ENCODE measurements around the gene CELA2B.
"Not testable (repeated sequence)": the region's sequence is repeated elsewhere in the genome, so short reads cannot be mapped to it uniquely, and the experiment has no call there.

Gene CELA2B

GRCh38 chr1:15472587-15472986, 3.3 kb upstream of the CELA2B start:
- Histone ChIP-seq H4K20me1 (ENCODE audit: insufficient read depth, low read length) (no peaks in the 10 kb centered on the region), H3K9ac (ENCODE audit: low read length) (no peak overlapping the region), H3K4me3 (ENCODE audit: low read length) (no peak overlapping the region), H3K9me3 (ENCODE audit: insufficient read depth, low read length) (no peaks in the 10 kb centered on the region), H3K36me3 (replicated peaks; ENCODE audit: low read depth, low read length) (no peaks in the 10 kb centered on the region), H3K27me3 (ENCODE audit: low read depth, low read length) (no peaks in the 10 kb centered on the region), H3K4me2 (ENCODE audit: low read length) (no peak overlapping the region), H3K4me1 (ENCODE audit: low read length) (peaks cover 26% of the 10 kb centered on the region), H2AFZ (ENCODE audit: low read depth, low read length) (no peak overlapping the region), H3K79me2 (ENCODE audit: low read length) (no peaks in the 10 kb centered on the region), H3K27ac (ENCODE audit: low read length) (no peak overlapping the region)
- TF ChIP-seq EZH2phosphoT487 (IDR thresholded peaks at IDR 0.05; ENCODE audit: low read depth) (no peak), CTCF (IDR thresholded peaks at IDR 0.05; ENCODE audit: low read depth, low read length) (no peak)

- no peaks in the 10 kb centered on the region for H3K36me3 ChIP-seq (replicated peaks; ENCODE audit: low read depth, low read length)
- TF ChIP-seq EZH2phosphoT487 (IDR thresholded peaks at IDR 0.05; ENCODE audit: low read depth), result no peak
- no peak for TF ChIP-seq CTCF (IDR thresholded peaks at IDR 0.05; ENCODE audit: low read depth, low read length)
These were observed 1.0 kb downstream of the CELA2B start for GRCh38 chr1:15476927-15477326.

DNA sequence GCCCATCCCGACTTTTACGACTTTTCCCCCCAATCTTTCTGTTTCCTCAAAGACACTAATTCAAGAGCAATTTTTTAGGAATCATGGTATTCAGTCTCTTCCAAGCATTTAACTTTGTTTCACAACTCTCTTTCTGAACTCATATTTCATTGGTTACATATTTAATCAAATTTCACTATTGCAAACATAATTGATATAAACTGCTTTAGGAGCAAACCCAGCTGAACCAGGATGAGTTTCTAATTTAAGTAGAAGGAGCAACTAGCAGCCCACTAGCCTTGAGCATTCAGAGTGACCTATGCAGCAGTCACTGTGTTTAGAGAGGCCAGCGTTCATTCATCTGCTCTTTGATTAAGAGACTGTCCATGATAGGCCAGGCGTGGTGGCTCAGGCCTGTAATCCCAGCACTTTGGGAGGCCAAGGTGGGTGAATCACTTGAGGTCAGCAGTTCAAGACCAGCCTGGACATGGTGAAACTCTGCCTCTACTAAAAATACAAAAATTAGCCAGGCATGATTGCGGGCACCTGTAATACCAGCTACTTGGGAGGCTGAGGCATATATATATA, 1.8 kb downstream of the CELA2B start:
- H3K4me2 ChIP-seq (ENCODE audit: low read length), result no peak overlapping the region
- H2AFZ ChIP-seq (ENCODE audit: low read depth, low read length), result no peak overlapping the region
- no peaks in the 10 kb centered on the region for H3K27me3 ChIP-seq (ENCODE audit: low read depth, low read length)
- no peaks in the 10 kb centered on the region for H3K36me3 ChIP-seq (replicated peaks; ENCODE audit: low read depth, low read length)
- H4K20me1 ChIP-seq (ENCODE audit: insufficient read depth, low read length), result no peaks in the 10 kb centered on the region
- no peak overlapping the region for H3K9ac ChIP-seq (ENCODE audit: low read length)
- H3K27ac ChIP-seq (ENCODE audit: low read length), result no peak overlapping the region
- no peak for TF ChIP-seq CTCF (IDR thresholded peaks at IDR 0.05; ENCODE audit: low read depth, low read length)
- TF ChIP-seq EZH2phosphoT487 (IDR thresholded peaks at IDR 0.05; ENCODE audit: low read depth), result no peak
- no peak overlapping the region for H3K4me3 ChIP-seq (ENCODE audit: low read length)
- H3K9me3 ChIP-seq (ENCODE audit: insufficient read depth, low read length), result no peaks in the 10 kb centered on the region
- no peaks in the 10 kb centered on the region for H3K79me2 ChIP-seq (ENCODE audit: low read length)
- H3K4me1 ChIP-seq (ENCODE audit: low read length), result no peaks in the 10 kb centered on the region

More at GRCh38 chr1:15476927-15477326, 1.0 kb downstream of the CELA2B start:
- H3K4me2 ChIP-seq (ENCODE audit: low read length), result no peak overlapping the region
- H3K27me3 ChIP-seq (ENCODE audit: low read depth, low read length), result no peaks in the 10 kb centered on the region
- H3K4me1 ChIP-seq (ENCODE audit: low read length), result peaks cover 2% of the 10 kb centered on the region
- no peak overlapping the region for H3K9ac ChIP-seq (ENCODE audit: low read length)
- no peak overlapping the region for H3K27ac ChIP-seq (ENCODE audit: low read length)
- no peaks in the 10 kb centered on the region for H3K79me2 ChIP-seq (ENCODE audit: low read length)
- H3K4me3 ChIP-seq (ENCODE audit: low read length), result no peak overlapping the region
- no peaks in the 10 kb centered on the region for H3K9me3 ChIP-seq (ENCODE audit: insufficient read depth, low read length)
- H4K20me1 ChIP-seq (ENCODE audit: insufficient read depth, low read length), result no peaks in the 10 kb centered on the region
- H2AFZ ChIP-seq (ENCODE audit: low read depth, low read length), result no peak overlapping the region

DNA sequence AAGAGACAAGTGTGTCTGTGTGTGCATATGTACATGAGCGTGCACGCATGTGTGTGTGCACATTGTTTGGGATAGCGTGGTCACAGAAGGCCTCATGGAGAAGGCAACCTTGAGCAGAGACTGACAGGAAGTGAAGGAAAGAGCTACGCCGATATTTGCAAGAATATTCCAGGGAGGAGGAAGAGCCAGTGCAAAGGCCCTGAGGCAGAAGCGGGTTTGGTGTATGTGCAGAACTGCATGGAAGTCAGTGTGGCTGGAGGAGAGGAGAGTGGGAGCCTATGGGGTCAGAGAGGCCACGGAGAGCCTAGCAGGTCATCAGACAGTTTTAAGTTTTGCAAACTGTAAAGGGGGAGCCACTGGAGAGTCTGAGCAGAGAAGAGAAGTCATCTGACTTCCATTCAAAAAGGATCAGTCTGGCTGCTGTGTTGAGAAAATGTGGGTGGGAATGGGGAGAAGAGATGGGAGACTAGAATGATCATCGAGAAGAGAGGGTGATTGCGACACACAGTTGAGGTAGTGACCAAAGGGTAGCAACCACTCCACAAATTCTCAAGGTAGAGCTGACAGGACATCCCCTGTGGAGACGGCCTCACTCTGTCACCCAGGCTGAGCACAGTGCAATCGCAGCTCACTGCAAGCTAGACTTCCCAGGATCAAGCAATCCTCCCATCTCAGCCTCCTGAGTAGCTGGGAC, 3.9 kb downstream of the CELA2B start:
- Histone ChIP-seq H4K20me1 (ENCODE audit: insufficient read depth, low read length) (no peaks in the 10 kb centered on the region), H3K4me3 (ENCODE audit: low read length) (no peak overlapping the region), H3K79me2 (ENCODE audit: low read length) (no peaks in the 10 kb centered on the region), H3K36me3 (replicated peaks; ENCODE audit: low read depth, low read length) (no peaks in the 10 kb centered on the region), H3K4me2 (ENCODE audit: low read length) (no peak overlapping the region), H3K9me3 (ENCODE audit: insufficient read depth, low read length) (no peaks in the 10 kb centered on the region), H3K4me1 (ENCODE audit: low read length) (peaks cover 5% of the 10 kb centered on the region), H3K27me3 (ENCODE audit: low read depth, low read length) (no peaks in the 10 kb centered on the region), H3K27ac (ENCODE audit: low read length) (no peak overlapping the region), H3K9ac (ENCODE audit: low read length) (no peak overlapping the region), H2AFZ (ENCODE audit: low read depth, low read length) (no peak overlapping the region)
- TF ChIP-seq CTCF (IDR thresholded peaks at IDR 0.05; ENCODE audit: low read depth, low read length), result no peak
- no peak for TF ChIP-seq EZH2phosphoT487 (IDR thresholded peaks at IDR 0.05; ENCODE audit: low read depth)

GRCh38 chr1:15482455-15482854, 6.6 kb downstream of the CELA2B start:
- not testable (repeated sequence) for H3K27me3 ChIP-seq (ENCODE audit: low read depth, low read length); H3K4me2 ChIP-seq (ENCODE audit: low read length); H3K9ac ChIP-seq (ENCODE audit: low read length); H3K4me3 ChIP-seq (ENCODE audit: low read length); H3K79me2 ChIP-seq (ENCODE audit: low read length); H3K36me3 ChIP-seq (replicated peaks; ENCODE audit: low read depth, low read length); H4K20me1 ChIP-seq (ENCODE audit: insufficient read depth, low read length); H3K9me3 ChIP-seq (ENCODE audit: insufficient read depth, low read length); H2AFZ ChIP-seq (ENCODE audit: low read depth, low read length); H3K27ac ChIP-seq (ENCODE audit: low read length)
- peaks cover 26% of the 10 kb centered on the region for H3K4me1 ChIP-seq (ENCODE audit: low read length)

GRCh38 chr1:15482983-15483543, 7.2 kb downstream of the CELA2B start:
- H3K27ac ChIP-seq (ENCODE audit: low read length), result not testable (repeated sequence)

More at GRCh38 chr1:15482983-15483543, 7.2 kb downstream of the CELA2B start:
- H3K4me2 ChIP-seq (ENCODE audit: low read length); H2AFZ ChIP-seq (ENCODE audit: low read depth, low read length); H3K27me3 ChIP-seq (ENCODE audit: low read depth, low read length); H4K20me1 ChIP-seq (ENCODE audit: insufficient read depth, low read length); H3K36me3 ChIP-seq (replicated peaks; ENCODE audit: low read depth, low read length); H3K79me2 ChIP-seq (ENCODE audit: low read length); H3K9ac ChIP-seq (ENCODE audit: low read length); H3K9me3 ChIP-seq (ENCODE audit: insufficient read depth, low read length); H3K4me3 ChIP-seq (ENCODE audit: low read length): not testable (repeated sequence)
- H3K4me1 ChIP-seq (ENCODE audit: low read length), result peaks cover 26% of the 10 kb centered on the region
